SK-N-MC (cell line): ENCODE measurements around the gene COL4A1.

Source experiments
- DNase-seq: peaks from one replicate; pipeline ENCODE4 v3.0.0-alpha.2; 2011; ENCODE audit warnings: low read depth, low spot score
- H3K27ac ChIP-seq: fragments of 200-600 bp; sonication (generic); 2 replicates; pipeline ENCODE4 v1.5.1; 2016; ENCODE audit warnings: mixed run types
- H3K36me3 ChIP-seq: fragments of 200-600 bp; sonication (generic); 2 replicates; pipeline ENCODE4 v1.6.1; 2017; ENCODE audit warnings: antibody characterized with exemption, low read length, mixed read lengths; ENCODE audit not compliant: insufficient read depth
- H3K4me3 ChIP-seq: fragments of 200-600 bp; sonication (generic); 2 replicates; pipeline ENCODE4 v1.5.1; 2016
- H3K9ac ChIP-seq: fragments of 200-600 bp; sonication (generic); 2 replicates; pipeline ENCODE4 v1.8.0; 2017; ENCODE audit warnings: mixed run types, mixed read lengths; ENCODE audit not compliant: insufficient read length
- H3K9me3 ChIP-seq: fragments of 200-600 bp; sonication (generic); 2 replicates; pipeline ENCODE4 v1.6.1; 2017; ENCODE audit warnings: low read depth, mild to moderate bottlenecking, antibody characterized with exemption, low read length, moderate library complexity, mixed read lengths
- EZH2 ChIP-seq: fragments of 200-600 bp; sonication (generic); IDR thresholded peaks from one replicate; pipeline ENCODE4 v1.6.1; 2017; ENCODE audit warnings: antibody characterized with exemption
- FOXP2 ChIP-seq: optimal IDR thresholded peaks from 2 replicates; pipeline ENCODE3; 2011; ENCODE audit warnings: mild to moderate bottlenecking, moderate library complexity; ENCODE audit not compliant: insufficient read depth; ENCODE audit errors: extremely low read length, control extremely low read depth
- POLR2AphosphoS5 ChIP-seq: IDR thresholded peaks from 2 replicates; pipeline ENCODE4 v1.6.1; 2012; ENCODE audit warnings: mild to moderate bottlenecking, low read depth, low read length, borderline replicate concordance

The COL4A1 gene

DNA sequence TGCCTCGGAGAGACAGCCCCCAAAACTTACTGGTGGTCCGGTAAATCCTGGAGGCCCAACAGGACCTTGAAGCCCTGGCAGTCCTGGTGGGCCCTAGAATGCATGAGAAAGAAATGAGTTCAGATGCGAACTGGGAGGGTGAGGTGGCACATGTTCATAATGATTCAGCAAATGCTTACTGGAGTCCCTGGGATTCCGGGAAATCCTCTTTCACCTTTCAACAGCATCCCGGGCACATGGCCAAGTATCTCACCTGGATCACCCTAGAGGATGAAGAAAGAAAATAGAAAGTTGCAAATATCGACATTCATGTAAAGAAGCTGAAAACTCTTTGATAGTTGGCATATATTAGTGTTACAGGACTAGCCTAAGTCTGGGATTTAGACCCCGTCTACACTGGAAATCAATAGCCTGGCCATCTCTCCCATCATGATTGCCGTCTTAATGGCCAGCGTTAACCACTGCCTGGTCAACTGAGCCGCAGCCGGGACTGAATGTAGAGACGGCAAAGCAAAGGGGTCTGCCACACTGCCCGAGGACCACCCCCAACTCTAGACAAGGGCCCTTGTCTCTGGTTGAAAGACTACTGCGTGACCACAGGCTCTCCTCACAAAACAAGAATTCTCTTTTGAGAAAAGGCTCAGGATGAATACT, 96.9 kb downstream of the COL4A1 start:
- no peak for DNase-seq
- TF ChIP-seq POLR2AphosphoS5 (no peak), FOXP2 (no peak), EZH2 (no peak)
- no peak overlapping the region for H3K27ac ChIP-seq

GRCh38 chr13:110208116-110208515, 98.8 kb downstream of the COL4A1 start:
- DNase-seq, result no peak
- H3K36me3 ChIP-seq, result peaks cover 26% of the 10 kb centered on the region

More for the DNA sequence above, 96.9 kb downstream of the COL4A1 start:
- Histone ChIP-seq H3K4me3 (no peak overlapping the region), H3K9me3 (no peaks in the 10 kb centered on the region), H3K36me3 (peaks cover 26% of the 10 kb centered on the region), H3K9ac (no peak overlapping the region)

DNA sequence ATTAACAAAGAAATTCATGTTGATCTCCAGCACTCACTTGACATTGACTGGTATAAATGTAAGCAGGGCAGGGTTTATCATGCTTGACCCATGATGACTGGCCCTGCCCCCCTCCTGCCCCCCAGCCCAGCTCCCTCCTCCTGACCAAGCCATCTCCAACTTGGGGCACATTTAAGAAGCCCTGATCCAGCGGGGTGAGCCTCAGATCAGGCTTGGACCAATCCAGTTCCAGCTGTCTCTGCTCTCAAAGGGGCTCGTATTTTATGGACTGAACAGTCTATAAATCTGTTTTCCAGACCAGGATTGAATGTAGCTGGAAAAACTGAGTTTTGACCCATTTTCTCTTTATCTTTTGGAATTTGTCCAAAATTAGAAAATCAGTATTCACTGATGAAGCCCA, 100.0 kb downstream of the COL4A1 start:
- DNase-seq, result no peak
- TF ChIP-seq FOXP2, result no peak
- no peak for TF ChIP-seq POLR2AphosphoS5
- TF ChIP-seq EZH2, result no peak
- no peak overlapping the region for H3K9ac ChIP-seq
- no peaks in the 10 kb centered on the region for H3K9me3 ChIP-seq
- no peak overlapping the region for H3K27ac ChIP-seq
- peaks cover 26% of the 10 kb centered on the region for H3K36me3 ChIP-seq
- H3K4me3 ChIP-seq, result no peak overlapping the region

More at GRCh38 chr13:110208116-110208515, 98.8 kb downstream of the COL4A1 start:
- no peak for TF ChIP-seq POLR2AphosphoS5
- no peak for TF ChIP-seq EZH2
- TF ChIP-seq FOXP2, result no peak
- Histone ChIP-seq H3K27ac (no peak overlapping the region), H3K9ac (no peak overlapping the region), H3K4me3 (no peak overlapping the region), H3K9me3 (no peaks in the 10 kb centered on the region)

GRCh38 chr13:110206185-110206584, 100.8 kb downstream of the COL4A1 start:
- H3K9me3 ChIP-seq, result no peaks in the 10 kb centered on the region
- no peak for DNase-seq
- no peak overlapping the region for H3K9ac ChIP-seq
- TF ChIP-seq FOXP2, result no peak
- TF ChIP-seq POLR2AphosphoS5, result no peak
- TF ChIP-seq EZH2, result no peak
- no peak overlapping the region for H3K4me3 ChIP-seq
- H3K27ac ChIP-seq, result no peak overlapping the region
- H3K36me3 ChIP-seq, result peaks cover 26% of the 10 kb centered on the region

GRCh38 chr13:110201114-110201513, 105.8 kb downstream of the COL4A1 start:
- DNase-seq, result no peak
- H3K9me3 ChIP-seq, result no peaks in the 10 kb centered on the region
- no peak overlapping the region for H3K9ac ChIP-seq
- no peak overlapping the region for H3K27ac ChIP-seq
- no peak overlapping the region for H3K4me3 ChIP-seq
- peaks cover 8% of the 10 kb centered on the region; the same call in 1 of the 2 replicates for H3K36me3 ChIP-seq
- TF ChIP-seq FOXP2 (no peak), POLR2AphosphoS5 (no peak), EZH2 (no peak)

GRCh38 chr13:110200276-110200870, 106.6 kb downstream of the COL4A1 start:
- H3K27ac ChIP-seq, result no peak overlapping the region
- peaks cover 6% of the 10 kb centered on the region; the same call in 1 of the 2 replicates for H3K36me3 ChIP-seq
- no peak overlapping the region for H3K4me3 ChIP-seq
- DNase-seq, result no peak
- TF ChIP-seq POLR2AphosphoS5 (no peak), FOXP2 (no peak), EZH2 (no peak)
- no peaks in the 10 kb centered on the region for H3K9me3 ChIP-seq
- no peak overlapping the region for H3K9ac ChIP-seq

GRCh38 chr13:110199046-110199831, 107.7 kb downstream of the COL4A1 start:
- Histone ChIP-seq H3K36me3 (peaks cover 3% of the 10 kb centered on the region; the same call in 1 of the 2 replicates), H3K27ac (no peak overlapping the region), H3K9me3 (no peaks in the 10 kb centered on the region), H3K4me3 (no peak overlapping the region), H3K9ac (no peak overlapping the region)
- TF ChIP-seq FOXP2 (no peak), POLR2AphosphoS5 (no peak)
- no peak for DNase-seq

DNA sequence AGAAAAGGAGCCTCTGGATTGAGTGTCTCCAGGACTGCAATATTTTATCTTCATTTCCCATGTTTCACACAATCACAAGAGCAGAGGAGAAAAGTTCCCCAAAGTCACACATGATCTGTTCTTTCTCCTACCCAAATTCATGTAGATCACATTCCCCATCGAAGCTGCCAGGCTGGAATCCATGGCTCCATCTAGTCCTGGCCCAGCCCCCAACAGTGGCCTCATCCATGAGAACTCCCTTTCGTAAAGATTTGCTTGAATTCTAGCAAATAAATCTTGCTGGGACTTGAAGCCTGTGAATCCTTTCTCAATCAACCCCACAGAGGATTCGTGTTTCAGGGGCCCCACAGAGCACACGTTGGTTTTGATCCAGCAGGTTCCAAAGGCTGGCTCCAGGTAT, 109.5 kb downstream of the COL4A1 start:
- TF ChIP-seq EZH2 (no peak), FOXP2 (no peak), POLR2AphosphoS5 (no peak)
- H3K36me3 ChIP-seq, result peaks cover 3% of the 10 kb centered on the region; the same call in 1 of the 2 replicates
- no peak overlapping the region for H3K9ac ChIP-seq
- H3K4me3 ChIP-seq, result no peak overlapping the region
- no peak overlapping the region for H3K27ac ChIP-seq
- no peaks in the 10 kb centered on the region for H3K9me3 ChIP-seq
- no peak for DNase-seq
